IPS-NIHi7 (cell line): ENCODE measurements around the gene PIAS1.
A peak's percentile ranks its signal among the peaks of the same experiment; 100 is the strongest.
"Not testable (repeated sequence)": the region's sequence is repeated elsewhere in the genome, so short reads cannot be mapped to it uniquely, and the experiment has no call there.

ENCODE experiments used
- DNase-seq: peaks from one replicate; pipeline ENCODE4 v3.0.0; 2012; ENCODE audit warnings: mixed read lengths; ENCODE audit errors: extremely low spot score

The PIAS1 gene

GRCh38 chr15:68183616-68184315, 129.7 kb downstream of the PIAS1 start:
- no peak for DNase-seq

- no peak for DNase-seq
Measured at GRCh38 chr15:68184616-68185480, 130.7 kb downstream of the PIAS1 start.

GRCh38 chr15:68186671-68187397, 132.7 kb downstream of the PIAS1 start:
- no peak for DNase-seq

GRCh38 chr15:68187559-68187958, 133.4 kb downstream of the PIAS1 start:
- no peak for DNase-seq

- no peak for DNase-seq
Measured at GRCh38 chr15:68188647-68189046, 134.5 kb downstream of the PIAS1 start.

- no peak for DNase-seq
Measured at GRCh38 chr15:68190048-68190447, 135.9 kb downstream of the PIAS1 start.

- no peak for DNase-seq
Measured at GRCh38 chr15:68191555-68191954, 137.4 kb downstream of the PIAS1 start.

GRCh38 chr15:68192117-68192516, 138.0 kb downstream of the PIAS1 start:
- no peak for DNase-seq

GRCh38 chr15:68192804-68193486, 138.8 kb downstream of the PIAS1 start:
- DNase-seq = no peak

- no peak for DNase-seq
Measured at GRCh38 chr15:68195336-68196112, 141.4 kb downstream of the PIAS1 start.

GRCh38 chr15:68196445-68197169, 142.5 kb downstream of the PIAS1 start:
- DNase-seq = no peak

GRCh38 chr15:68197170-68197492, 143.0 kb downstream of the PIAS1 start:
- no peak for DNase-seq

- no peak for DNase-seq
Measured at GRCh38 chr15:68197661-68198437, 143.7 kb downstream of the PIAS1 start.

GRCh38 chr15:68199340-68199739, 145.2 kb downstream of the PIAS1 start:
- DNase-seq = no peak

GRCh38 chr15:68200016-68200861, 146.1 kb downstream of the PIAS1 start:
- DNase-seq = peak; percentile 29

- no peak for DNase-seq
Measured at GRCh38 chr15:68201153-68201878, 147.2 kb downstream of the PIAS1 start.

GRCh38 chr15:68201879-68202261, 147.8 kb downstream of the PIAS1 start:
- DNase-seq = no peak

GRCh38 chr15:68202994-68203393, 148.9 kb downstream of the PIAS1 start:
- DNase-seq = not testable (repeated sequence)
